Gastrocnemius medialis (tissue), 4 donors: ENCODE results near the gene ARHGAP10. TPM values are rescaled to one million over a fixed set of nuclear protein-coding genes. Genes with fewer than 3 reads are reported as not detected.

Experiments used
- ATAC-seq, 2 donors: fragments of 150-250 bp; one replicate each; pipeline ENCODE4 v1.9.1; 2016
- DNase-seq, 2 donors: peaks; one replicate each; pipeline ENCODE4 v3.0.0-alpha.2; 2019
- H3K27ac ChIP-seq, 4 donors: fragments of 200-600 bp; sonication (generic); 1 replicate in 1 of 4; 2 replicates in 3 of 4; pipeline ENCODE4 v1.5.1; 2016 to 2018; ENCODE audit warnings: mild to moderate bottlenecking in 2 of 4, moderate library complexity in 1 of 4
- H3K27me3 ChIP-seq, 3 donors: fragments of 200-600 bp; sonication (generic) in 2 of 3; 1 replicate in 1 of 3; 2 replicates in 2 of 3; pipeline versions ENCODE4 v1.5.1 to v1.6.0; 2016 to 2019; ENCODE audit warnings: mild to moderate bottlenecking in 1 of 3, moderate library complexity in 1 of 3
- H3K36me3 ChIP-seq, 2 donors: fragments of 200-600 bp; sonication (generic) in 1 of 2; one replicate each; pipeline ENCODE4 v1.5.1; 2017 to 2018
- H3K4me1 ChIP-seq, 2 donors: fragments of 200-600 bp; sonication (generic) in 1 of 2; one replicate each; pipeline ENCODE4 v1.5.1; 2016 to 2017; ENCODE audit warnings: mild to moderate bottlenecking in 2 of 2
- H3K4me3 ChIP-seq, 4 donors: fragments of 200-600 bp; sonication (generic) in 3 of 4; 1 replicate in 1 of 4; 2 replicates in 3 of 4; pipeline ENCODE4 v1.5.1; 2016 to 2019; ENCODE audit warnings: mild to moderate bottlenecking in 2 of 4
- H3K9me3 ChIP-seq, 3 donors: fragments of 200-600 bp; sonication (generic) in 2 of 3; 1 replicate in 1 of 3; 2 replicates in 2 of 3; pipeline ENCODE4 v1.5.1; 2016 to 2019
- POLR2A ChIP-seq, 2 donors: fragments of 450-650 bp; IDR thresholded peaks; one replicate each; pipeline ENCODE4 v1.6.1; 2017; ENCODE audit warnings: antibody characterized with exemption in 2 of 2, mild to moderate bottlenecking in 2 of 2, moderate library complexity in 2 of 2
- in situ Hi-C, 4 donors: fragments of 200-750 bp; cut with MboI; loops; one replicate each; pipeline versions ENCODE4 v1.15.0 to v1.8.0; 2017; ENCODE audit warnings: low sequenced_read_pairs in 4 of 4
- intact Hi-C: fragments of 100-400 bp; cut with DNase I; formaldehyde crosslinking; loops from one replicate; pipeline ENCODE4 v1.15.1; 2023; ENCODE audit warnings: low total_unique reads
- total RNA-seq, 4 donors: library from RNA; depleted of rRNA; stranded (reverse); fragments of >200 nt; gene quantifications; one replicate each; pipeline versions ENCODE4 v1.1.0 to v1.2.3, GENCODE V29; 2016
- TF ChIP-seq, protein P1 (sequence below), 5 experiments: fragments of 450-650 bp in 3 of 5; fragments of 200-600 bp in 2 of 5; sonication (generic) in 2 of 5; IDR thresholded peaks in 4 of 5; conservative IDR thresholded peaks in 1 of 5; 1 replicate in 4 of 5; 2 replicates in 1 of 5; pipeline ENCODE4 v1.5.1; 2016 to 2019; ENCODE audit warnings: antibody characterized with exemption in 5 of 5, mild to moderate bottlenecking in 3 of 5, moderate library complexity in 3 of 5

ARHGAP10 gene
- total RNA-seq, 4 donors from 2014 or later = 22.1 to 34.6 (median 28.0) TPM

DNA sequence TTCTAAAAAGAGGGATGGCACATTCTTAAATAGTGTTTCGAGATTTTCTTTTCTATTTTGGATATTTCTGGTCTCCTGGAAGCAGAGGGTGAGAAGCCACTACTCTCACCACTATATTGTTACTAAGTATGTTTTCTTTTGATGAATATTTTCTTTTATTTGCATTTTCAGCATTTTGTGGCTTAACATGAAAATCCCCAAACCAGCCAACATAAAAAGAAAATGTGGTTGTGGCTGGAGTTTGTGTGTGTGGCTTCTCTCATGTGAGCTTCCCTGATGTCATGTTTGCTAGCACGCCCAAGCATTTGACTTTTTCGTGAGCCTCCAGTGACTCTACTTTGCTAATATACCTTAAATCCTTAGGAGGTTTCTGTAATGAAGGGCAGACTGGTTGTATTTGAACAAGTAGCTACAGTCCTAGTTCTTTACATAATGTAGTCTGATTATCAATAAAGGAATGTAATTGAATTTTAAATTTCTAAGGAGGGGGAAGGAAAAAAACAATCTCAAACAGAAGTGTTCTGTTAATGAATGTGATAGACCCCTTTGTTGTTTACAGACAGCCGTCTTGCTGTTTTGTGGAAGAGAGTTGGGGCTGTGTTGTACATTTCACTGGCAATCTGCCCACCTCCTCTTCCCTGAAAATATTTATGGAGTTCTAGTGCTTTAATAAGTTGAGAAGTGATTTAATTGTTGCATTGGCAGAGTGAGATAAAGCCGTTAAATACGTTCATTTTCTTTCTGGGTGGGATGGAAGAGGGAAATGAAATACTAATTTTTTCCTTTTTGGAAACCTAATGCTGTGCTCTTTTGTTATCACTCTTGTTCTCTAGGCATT lies 114.6 kb downstream of the ARHGAP10 start:
- Histone ChIP-seq H3K4me1 (peaks cover 48 to 49% of the 10 kb centered on the region in 2 donors), H3K4me3 (no peak overlapping the region), H3K27ac (peak overlapping the region in 3 of 4 donors; percentile 6 to 70 (median 32)), H3K36me3 (peaks cover 0 to 4% of the 10 kb centered on the region in 2 donors), H3K9me3 (no peaks in the 10 kb centered on the region), H3K27me3 (no peaks in the 10 kb centered on the region)
- in situ Hi-C loops (no loop called here), intact Hi-C loops (no loop called here)
- no peak for ATAC-seq
- DNase-seq = no peak
- no peak for TF ChIP-seq POLR2A (IDR thresholded peaks at IDR 0.05)

DNA sequence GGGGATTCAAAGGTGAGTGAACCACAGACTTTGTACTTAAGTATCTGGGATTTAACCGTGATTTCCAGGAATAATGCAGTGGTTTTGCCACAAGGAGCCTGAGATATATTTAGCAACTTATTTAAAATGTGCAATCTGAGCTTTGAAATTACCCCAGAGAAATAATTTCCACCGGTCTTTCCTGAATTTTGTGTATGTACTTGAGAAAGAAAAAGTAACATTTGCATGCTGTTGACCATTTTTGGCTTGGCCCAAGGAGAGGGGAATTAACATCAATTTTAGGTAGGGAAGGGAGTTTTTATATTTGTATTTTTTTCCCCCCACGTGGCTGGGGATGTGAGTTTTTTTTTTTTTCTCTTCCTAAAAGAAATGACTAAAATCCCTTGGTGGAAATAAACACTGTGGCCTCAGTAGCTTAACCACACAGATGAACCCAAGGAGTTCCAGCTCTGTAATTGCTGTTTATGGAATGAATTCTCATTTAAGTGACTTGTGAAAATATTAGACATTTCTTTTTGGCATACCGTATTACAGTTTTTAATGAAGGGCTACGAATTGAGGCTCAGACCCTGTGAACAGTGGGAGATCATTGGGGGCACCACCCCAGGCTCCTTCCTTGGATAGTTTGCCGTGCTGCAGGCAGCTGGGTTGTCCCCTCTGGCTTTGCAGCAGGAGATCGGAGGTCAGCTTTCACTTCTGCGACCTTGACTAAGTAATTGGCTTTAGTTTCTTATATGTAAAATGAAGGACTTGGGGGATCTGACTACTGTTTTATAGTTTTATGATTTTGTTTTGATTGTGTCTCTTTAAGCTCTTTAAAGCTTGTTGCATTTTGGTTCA lies 116.1 kb downstream of the ARHGAP10 start:
- Histone ChIP-seq H3K27ac (peak overlapping the region; percentile 6 to 70 (median 30)), H3K36me3 (peaks cover 0 to 4% of the 10 kb centered on the region in 2 donors), H3K9me3 (no peaks in the 10 kb centered on the region), H3K4me3 (peak overlapping the region in 1 of 4 donors; percentile 15), H3K4me1 (peaks cover 37 to 43% of the 10 kb centered on the region in 2 donors), H3K27me3 (no peaks in the 10 kb centered on the region)
- DNase-seq (no peak), ATAC-seq (no peak)
- intact Hi-C loops (no loop called here), in situ Hi-C loops (no loop called here)
- TF ChIP-seq, protein P1, sequence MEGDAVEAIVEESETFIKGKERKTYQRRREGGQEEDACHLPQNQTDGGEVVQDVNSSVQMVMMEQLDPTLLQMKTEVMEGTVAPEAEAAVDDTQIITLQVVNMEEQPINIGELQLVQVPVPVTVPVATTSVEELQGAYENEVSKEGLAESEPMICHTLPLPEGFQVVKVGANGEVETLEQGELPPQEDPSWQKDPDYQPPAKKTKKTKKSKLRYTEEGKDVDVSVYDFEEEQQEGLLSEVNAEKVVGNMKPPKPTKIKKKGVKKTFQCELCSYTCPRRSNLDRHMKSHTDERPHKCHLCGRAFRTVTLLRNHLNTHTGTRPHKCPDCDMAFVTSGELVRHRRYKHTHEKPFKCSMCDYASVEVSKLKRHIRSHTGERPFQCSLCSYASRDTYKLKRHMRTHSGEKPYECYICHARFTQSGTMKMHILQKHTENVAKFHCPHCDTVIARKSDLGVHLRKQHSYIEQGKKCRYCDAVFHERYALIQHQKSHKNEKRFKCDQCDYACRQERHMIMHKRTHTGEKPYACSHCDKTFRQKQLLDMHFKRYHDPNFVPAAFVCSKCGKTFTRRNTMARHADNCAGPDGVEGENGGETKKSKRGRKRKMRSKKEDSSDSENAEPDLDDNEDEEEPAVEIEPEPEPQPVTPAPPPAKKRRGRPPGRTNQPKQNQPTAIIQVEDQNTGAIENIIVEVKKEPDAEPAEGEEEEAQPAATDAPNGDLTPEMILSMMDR (IDR thresholded peaks at IDR 0.05 in 4 of 5, conservative IDR thresholded peaks at IDR 0.05 in 1 of 5) = no peak
- no peak for TF ChIP-seq POLR2A (IDR thresholded peaks at IDR 0.05)

DNA sequence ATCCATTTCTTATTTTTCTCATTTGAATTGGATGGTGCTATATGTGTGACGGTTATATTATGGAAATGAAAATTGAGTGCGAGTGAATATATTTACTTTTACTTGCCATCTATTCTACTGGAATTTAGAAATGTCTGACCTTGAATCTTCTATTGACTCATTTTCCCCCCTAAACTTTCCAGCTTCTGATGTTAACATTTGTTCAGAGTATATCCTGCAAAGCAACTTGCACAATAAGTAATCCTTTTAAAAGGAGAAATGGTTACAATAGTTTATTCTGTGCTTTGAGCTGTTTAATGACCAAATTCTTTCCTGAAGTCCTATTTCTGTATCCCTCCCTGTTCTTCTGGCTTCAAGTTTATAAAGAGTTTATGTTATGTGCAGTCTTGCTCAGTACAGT lies 116.7 kb downstream of the ARHGAP10 start:
- Histone ChIP-seq H3K27me3 (no peaks in the 10 kb centered on the region), H3K9me3 (no peaks in the 10 kb centered on the region), H3K4me1 (peaks cover 37% of the 10 kb centered on the region in 2 donors), H3K27ac (peak overlapping the region; percentile 6 to 70 (median 30)), H3K36me3 (peaks cover 0 to 4% of the 10 kb centered on the region in 2 donors), H3K4me3 (peak overlapping the region in 1 of 4 donors; percentile 15)
- DNase-seq (no peak), ATAC-seq (no peak)
- intact Hi-C loops = no loop called here
- in situ Hi-C loops = no loop called here
- no peak for TF ChIP-seq POLR2A (IDR thresholded peaks at IDR 0.05)
- TF ChIP-seq, protein P1 (IDR thresholded peaks at IDR 0.05 in 4 of 5, conservative IDR thresholded peaks at IDR 0.05 in 1 of 5) = no peak

DNA sequence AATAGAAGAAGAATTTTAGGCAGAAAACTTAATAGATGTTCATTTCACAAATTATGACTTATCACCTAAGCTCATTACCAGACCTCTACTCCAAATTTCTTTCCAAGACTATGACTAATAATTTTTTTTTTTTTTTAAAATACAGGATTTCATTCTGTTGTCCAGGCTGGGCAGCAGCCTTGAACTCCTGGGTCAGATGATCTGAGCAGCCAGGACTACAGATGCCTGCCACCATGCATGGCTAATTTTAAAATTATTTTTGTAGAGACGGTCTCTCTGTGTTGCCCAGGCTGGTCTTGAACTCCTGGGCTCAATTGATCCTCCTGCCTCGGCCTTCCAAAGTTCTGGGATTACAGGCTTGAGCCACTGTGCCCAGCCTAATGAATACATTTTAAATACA lies 119.2 kb downstream of the ARHGAP10 start:
- in situ Hi-C loops = no loop called here
- Histone ChIP-seq H3K4me3 (no peak overlapping the region), H3K4me1 (peaks cover 30 to 48% of the 10 kb centered on the region in 2 donors), H3K27ac (peak overlapping the region in 1 of 4 donors; percentile 3), H3K9me3 (no peaks in the 10 kb centered on the region), H3K36me3 (peaks cover 0 to 4% of the 10 kb centered on the region in 2 donors), H3K27me3 (no peaks in the 10 kb centered on the region)
- no peak for ATAC-seq
- TF ChIP-seq, protein P1 (IDR thresholded peaks at IDR 0.05 in 4 of 5, conservative IDR thresholded peaks at IDR 0.05 in 1 of 5) = no peak
- no peak for TF ChIP-seq POLR2A (IDR thresholded peaks at IDR 0.05)
- DNase-seq = no peak
- intact Hi-C loops = no loop called here

DNA sequence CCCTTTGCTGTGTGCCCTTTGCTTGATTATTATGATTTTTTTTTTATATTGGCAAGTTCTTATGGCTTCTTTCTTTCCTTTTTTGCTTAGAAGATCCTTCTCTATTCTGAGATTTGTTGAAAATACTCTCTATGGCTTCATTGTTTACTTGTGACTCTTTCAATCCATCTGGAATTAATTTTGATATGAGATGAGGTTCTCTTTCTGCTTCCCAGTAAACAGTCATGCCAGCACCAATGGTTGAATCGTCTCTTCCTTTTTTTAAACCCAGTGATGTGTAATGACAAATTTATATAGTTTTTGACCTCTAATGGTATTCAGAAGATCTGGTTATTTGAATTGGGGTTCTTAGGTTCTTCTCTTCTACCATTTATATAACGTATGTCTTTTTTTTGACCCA lies 121.8 kb downstream of the ARHGAP10 start:
- ATAC-seq (peak in 1 of 2 donors; percentile 33), DNase-seq (no peak)
- in situ Hi-C loops (no loop called here), intact Hi-C loops (no loop called here)
- H3K4me3 ChIP-seq = no peak overlapping the region
- peaks cover 0 to 4% of the 10 kb centered on the region in 2 donors for H3K36me3 ChIP-seq
- no peaks in the 10 kb centered on the region for H3K27me3 ChIP-seq
- no peaks in the 10 kb centered on the region for H3K9me3 ChIP-seq
- peaks cover 16 to 34% of the 10 kb centered on the region in 2 donors for H3K4me1 ChIP-seq
- TF ChIP-seq POLR2A (IDR thresholded peaks at IDR 0.05) = no peak
- TF ChIP-seq, protein P1 (IDR thresholded peaks at IDR 0.05 in 4 of 5, conservative IDR thresholded peaks at IDR 0.05 in 1 of 5) = no peak
- H3K27ac ChIP-seq = peak overlapping the region; percentile 3 to 66 (median 44)
